NT2/D1 (cell line): ENCODE measurements around the gene CCDC171.

Experiments
- DNase-seq: peaks from one replicate; pipeline ENCODE4 v3.0.0-alpha.2; 2011; ENCODE audit warnings: low read depth, low spot score
- H3K27me3 ChIP-seq: 2 replicates; pipeline ENCODE4 v1.6.0; 2011; ENCODE audit warnings: mild to moderate bottlenecking; ENCODE audit not compliant: insufficient read length, insufficient read depth
- H3K36me3 ChIP-seq: 2 replicates; pipeline ENCODE4 v1.6.1; 2011; ENCODE audit warnings: mild to moderate bottlenecking, low read length, mixed read lengths; ENCODE audit not compliant: insufficient read depth, insufficient read length
- H3K4me1 ChIP-seq: 2 replicates; pipeline ENCODE4 v1.5.1; 2011; ENCODE audit not compliant: insufficient read depth, insufficient read length
- H3K4me3 ChIP-seq: 2 replicates; pipeline ENCODE4 v1.5.1; 2011; ENCODE audit warnings: low read depth; ENCODE audit not compliant: insufficient read length
- H3K9ac ChIP-seq: 2 replicates; pipeline ENCODE4 v1.6.0; 2011; ENCODE audit warnings: low read depth; ENCODE audit not compliant: insufficient read length
- H3K9me3 ChIP-seq: 2 replicates; pipeline ENCODE4 v1.5.1; 2011; ENCODE audit warnings: mild to moderate bottlenecking, low read length; ENCODE audit not compliant: insufficient read depth
- SUZ12 ChIP-seq: IDR thresholded peaks from 2 replicates; pipeline ENCODE4 v1.6.1; 2011; ENCODE audit not compliant: insufficient read length, insufficient read depth; ENCODE audit errors: extremely low read depth
- YY1 ChIP-seq: IDR thresholded peaks from 2 replicates; pipeline ENCODE4 v1.6.1; 2011; ENCODE audit not compliant: insufficient read length, insufficient read depth
- ZNF274 ChIP-seq: IDR thresholded peaks from 2 replicates; pipeline ENCODE4 v1.6.1; 2011; ENCODE audit warnings: mild to moderate bottlenecking, low read depth, low read length

CCDC171 gene

GRCh38 chr9:15529566-15530324 is 23.1 kb upstream of the CCDC171 start:
- no peaks in the 10 kb centered on the region for H3K27me3 ChIP-seq
- no peak overlapping the region for H3K9ac ChIP-seq
- TF ChIP-seq YY1 (no peak), ZNF274 (no peak), SUZ12 (no peak)
- no peaks in the 10 kb centered on the region for H3K4me1 ChIP-seq
- no peak overlapping the region for H3K4me3 ChIP-seq
- DNase-seq: no peak
- H3K9me3 ChIP-seq: no peaks in the 10 kb centered on the region
- no peaks in the 10 kb centered on the region for H3K36me3 ChIP-seq

GRCh38 chr9:15531380-15531779 is 21.5 kb upstream of the CCDC171 start:
- no peak for TF ChIP-seq ZNF274
- TF ChIP-seq YY1: no peak
- no peak for TF ChIP-seq SUZ12
- H3K4me1 ChIP-seq: no peaks in the 10 kb centered on the region
- H3K9me3 ChIP-seq: no peaks in the 10 kb centered on the region
- H3K4me3 ChIP-seq: no peak overlapping the region
- H3K36me3 ChIP-seq: no peaks in the 10 kb centered on the region
- no peak for DNase-seq
- no peaks in the 10 kb centered on the region for H3K27me3 ChIP-seq
- H3K9ac ChIP-seq: no peak overlapping the region

- Histone ChIP-seq H3K36me3 (no peaks in the 10 kb centered on the region), H3K9me3 (no peaks in the 10 kb centered on the region), H3K4me3 (no peak overlapping the region), H3K27me3 (no peaks in the 10 kb centered on the region), H3K9ac (no peak overlapping the region), H3K4me1 (no peaks in the 10 kb centered on the region)
- no peak for DNase-seq
- TF ChIP-seq SUZ12: no peak
- no peak for TF ChIP-seq YY1
- TF ChIP-seq ZNF274: no peak
Observed at GRCh38 chr9:15541872-15542271, 11.0 kb upstream of the CCDC171 start.

GRCh38 chr9:15542624-15543023 is 10.2 kb upstream of the CCDC171 start:
- DNase-seq: no peak
- H3K9me3 ChIP-seq: no peaks in the 10 kb centered on the region
- no peak for TF ChIP-seq ZNF274
- no peak for TF ChIP-seq SUZ12
- no peak for TF ChIP-seq YY1
- H3K9ac ChIP-seq: no peak overlapping the region
- no peaks in the 10 kb centered on the region for H3K36me3 ChIP-seq
- no peaks in the 10 kb centered on the region for H3K4me1 ChIP-seq
- no peak overlapping the region for H3K4me3 ChIP-seq
- no peaks in the 10 kb centered on the region for H3K27me3 ChIP-seq

GRCh38 chr9:15543047-15543813 is 9.6 kb upstream of the CCDC171 start:
- Histone ChIP-seq H3K9me3 (no peaks in the 10 kb centered on the region), H3K36me3 (no peaks in the 10 kb centered on the region), H3K9ac (no peak overlapping the region), H3K4me1 (no peaks in the 10 kb centered on the region), H3K4me3 (no peak overlapping the region), H3K27me3 (no peaks in the 10 kb centered on the region)
- DNase-seq: no peak
- TF ChIP-seq YY1 (no peak), ZNF274 (no peak)

- H3K9ac ChIP-seq: no peak overlapping the region
- DNase-seq: no peak
- peaks cover 7% of the 10 kb centered on the region for H3K27me3 ChIP-seq
- no peaks in the 10 kb centered on the region for H3K36me3 ChIP-seq
- H3K4me1 ChIP-seq: no peaks in the 10 kb centered on the region
- TF ChIP-seq SUZ12: no peak
- TF ChIP-seq YY1: no peak
- TF ChIP-seq ZNF274: no peak
- H3K4me3 ChIP-seq: no peak overlapping the region
- no peaks in the 10 kb centered on the region for H3K9me3 ChIP-seq
Observed at GRCh38 chr9:15549611-15550010, 3.2 kb upstream of the CCDC171 start.

- Histone ChIP-seq H3K4me1 (no peaks in the 10 kb centered on the region), H3K9ac (peak overlapping the region; percentile 91), H3K27me3 (peaks cover 14% of the 10 kb centered on the region), H3K36me3 (no peaks in the 10 kb centered on the region), H3K9me3 (no peaks in the 10 kb centered on the region), H3K4me3 (peak overlapping the region; percentile 82)
- TF ChIP-seq ZNF274: no peak
- no peak for TF ChIP-seq YY1
- TF ChIP-seq SUZ12: no peak
- no peak for DNase-seq
Observed at GRCh38 chr9:15553528-15553898, 670 bp downstream of the CCDC171 start.
